Endothelial cell of umbilical vein (primary cell): ENCODE results near the gene DIAPH3. TPM values are rescaled to one million over a fixed set of nuclear protein-coding genes. Genes with fewer than 3 reads are reported as not detected.

Source experiments
- BruUV-seq: library from RNA; stranded (reverse); fragments of 400-500 nt; replicated peaks from 2 replicates; lab custom pipeline; 2021; lab: Mats Ljungman, UMichigan
- CTCF ChIA-PET: fragments of 300-600, 350-600 bp; sonication (Branson Sonifier 250); formaldehyde crosslinking; loops from one replicate; lab custom pipeline; 2021; ENCODE audit warnings: antibody characterized with exemption, inconsistent platforms; lab: Charles Lee
- POLR2A ChIA-PET: fragments of 300-600, 350-600 bp; sonication (Branson Sonifier 250); formaldehyde crosslinking; loops from one replicate; lab custom pipeline; 2021; ENCODE audit warnings: antibody characterized with exemption, inconsistent platforms; lab: Charles Lee
- DNase-seq: peaks from one replicate; pipeline ENCODE4 v3.0.0-alpha.2; 2011; ENCODE audit warnings: low read depth, low spot score
- FAIRE-seq: peaks from 2 replicates; lab custom pipeline; 2011; peaks lifted over from hg19 to GRCh38; lab: Jason Lieb, UNC
- H2AFZ ChIP-seq: 2 replicates; pipeline ENCODE4 v1.6.0; 2012; ENCODE audit warnings: low read depth, low read length, control low read depth, inconsistent platforms
- H3K27ac ChIP-seq: 2 replicates; pipeline ENCODE4 v1.5.1; 2011; ENCODE audit warnings: low read depth, mild to moderate bottlenecking, control low read depth, low read length, moderate library complexity; ENCODE audit not compliant: insufficient read depth
- H3K27me3 ChIP-seq, 2 experiments: 2 replicates each; pipeline versions ENCODE4 v1.6.0 to v1.6.1; 2011; ENCODE audit warnings: low read length in 2 of 2, mixed read lengths in 1 of 2; ENCODE audit not compliant: control insufficient read depth in 2 of 2, insufficient read depth in 2 of 2
- H3K36me3 ChIP-seq, 2 experiments: 2 replicates in 1 of 2; 3 replicates in 1 of 2; pipeline ENCODE4 v1.5.1; 2011; ENCODE audit warnings: low read length in 2 of 2, mild to moderate bottlenecking in 1 of 2, moderate library complexity in 1 of 2; ENCODE audit not compliant: control insufficient read depth in 2 of 2, insufficient read depth in 2 of 2; ENCODE audit errors: extremely low read depth in 1 of 2
- H3K4me1 ChIP-seq: 3 replicates; pipeline ENCODE4 v1.5.1; 2011; ENCODE audit warnings: mild to moderate bottlenecking, low read length; ENCODE audit not compliant: control insufficient read depth, insufficient read depth; ENCODE audit errors: extremely low read depth
- H3K4me2 ChIP-seq: 2 replicates; pipeline ENCODE4 v1.6.1; 2011; ENCODE audit warnings: low read length, control low read depth, mixed read lengths; ENCODE audit not compliant: insufficient read depth
- H3K4me3 ChIP-seq, 3 experiments: fragments of 200-600 bp in 1 of 3; sonication (generic), shearing (Covaris generic) in 1 of 3; replicated peaks in 1 of 3; 2 replicates each; pipeline ENCODE4 v1.5.1; 2011 to 2016; ENCODE audit warnings: control low read depth in 3 of 3, low read length in 3 of 3, mild to moderate bottlenecking in 2 of 3, inconsistent platforms in 1 of 3, low read depth in 1 of 3, moderate library complexity in 1 of 3; ENCODE audit not compliant: insufficient read depth in 1 of 3
- H3K79me2 ChIP-seq: 2 replicates; pipeline ENCODE4 v1.6.0; 2012; ENCODE audit warnings: low read length, inconsistent platforms; ENCODE audit not compliant: control insufficient read depth, insufficient read depth
- H3K9ac ChIP-seq: replicated peaks from 2 replicates; pipeline ENCODE3; 2011; ENCODE audit warnings: low read length, control low read depth; ENCODE audit not compliant: insufficient read depth; ENCODE audit errors: extremely low read depth
- H3K9me1 ChIP-seq: replicated peaks from 3 replicates; pipeline ENCODE4 v1.6.0; 2011; ENCODE audit warnings: mild to moderate bottlenecking, low read length; ENCODE audit not compliant: control insufficient read depth, insufficient read depth; ENCODE audit errors: extremely low read depth
- H3K9me3 ChIP-seq: replicated peaks from 2 replicates; pipeline ENCODE4 v1.5.1; 2012; ENCODE audit warnings: low read length, inconsistent platforms; ENCODE audit not compliant: control insufficient read depth, insufficient read depth
- H4K20me1 ChIP-seq: replicated peaks from 2 replicates; pipeline ENCODE3; 2011; ENCODE audit warnings: mild to moderate bottlenecking, low read length; ENCODE audit not compliant: control insufficient read depth, insufficient read depth; ENCODE audit errors: extremely low read depth
- CTCF ChIP-seq, 2 donors: IDR thresholded peaks; 1 replicate in 1 of 2; 2 replicates in 1 of 2; pipeline ENCODE4 v1.5.1; 2011; ENCODE audit warnings: low read length in 2 of 2, mild to moderate bottlenecking in 2 of 2, moderate library complexity in 2 of 2, control low read depth in 1 of 2, inconsistent platforms in 1 of 2, low read depth in 1 of 2; ENCODE audit not compliant: insufficient read depth in 1 of 2; ENCODE audit errors: extremely low read depth in 1 of 2
- EZH2 ChIP-seq: IDR thresholded peaks from 2 replicates; pipeline ENCODE4 v1.6.1; 2012; ENCODE audit warnings: borderline replicate concordance, low read depth, mild to moderate bottlenecking, moderate library complexity, low read length, inconsistent platforms; ENCODE audit not compliant: severe bottlenecking
- FOS ChIP-seq: IDR thresholded peaks from 2 replicates; pipeline ENCODE4 v1.6.1; 2011; ENCODE audit warnings: mild to moderate bottlenecking, low read length, moderate library complexity, borderline replicate concordance; ENCODE audit not compliant: insufficient read depth
- GATA2 ChIP-seq: IDR thresholded peaks from 2 replicates; pipeline ENCODE4 v1.7.0; 2011; ENCODE audit warnings: low read depth, mild to moderate bottlenecking, moderate library complexity, mixed read lengths, low read length; ENCODE audit not compliant: insufficient read length, insufficient read depth
- JUN ChIP-seq: IDR thresholded peaks from 2 replicates; pipeline ENCODE4 v1.6.1; 2011; ENCODE audit warnings: borderline replicate concordance, low read depth; ENCODE audit not compliant: insufficient read length, insufficient read depth
- MYC ChIP-seq: IDR thresholded peaks from one replicate; pipeline ENCODE4 v1.6.1; 2011; ENCODE audit warnings: mild to moderate bottlenecking, low read depth, low read length
- POLR2A ChIP-seq: IDR thresholded peaks from 2 replicates; pipeline ENCODE4 v1.6.1; 2012; ENCODE audit warnings: low read depth, mild to moderate bottlenecking, control low read depth, low read length
- POLR2AphosphoS5 ChIP-seq: IDR thresholded peaks from 2 replicates; pipeline ENCODE4 v1.6.1; 2012; ENCODE audit warnings: low read depth, mild to moderate bottlenecking, control low read depth, low read length, moderate library complexity; ENCODE audit not compliant: insufficient read depth
- dilution Hi-C: fragments of 300-500 bp; cut with MboI; formaldehyde crosslinking; loops from one replicate; pipeline ENCODE4 v1.15.0; 2019; ENCODE audit warnings: low sequenced_read_pairs; ENCODE audit not compliant: extremely low pct_ligation_motif_present
- intact Hi-C: fragments of 100-400 bp; cut with micrococcal nuclease; formaldehyde crosslinking; loops from one replicate; pipeline ENCODE4 v1.10.0; 2022
- polyA plus RNA-seq, 4 experiments: library from polyadenylated mRNA; depleted of rRNA in 3 of 4; stranded (reverse) in 3 of 4; unstranded in 1 of 4; fragments of >200 nt; gene quantifications; 2 replicates each; pipeline versions ENCODE4 v1.2.1 to v1.2.3, GENCODE V29; 2011 to 2012; ENCODE audit warnings: missing spikeins in 1 of 4
- total RNA-seq: library from RNA; stranded (reverse); gene quantifications from 2 replicates; pipeline ENCODE4 v1.2.3, GENCODE V29; 2021
- TF ChIP-seq, protein P1 (sequence below): IDR thresholded peaks from 2 replicates; pipeline ENCODE4 v1.6.1; 2011; ENCODE audit not compliant: insufficient read depth, insufficient read length

Gene DIAPH3
- total and polyA plus RNA-seq, 2 donors (not counting 3 experiments of a cell fraction or from before 2014, with no cell fraction given), result 9.9 to 44.0 TPM

GRCh38 chr13:60120617-60121336 lies 43.0 kb downstream of the DIAPH3 start:
- no TSS peak for BruUV-seq
- H3K27me3 ChIP-seq, result no peaks in the 10 kb centered on the region
- H3K27ac ChIP-seq, result no peak overlapping the region
- no peaks in the 10 kb centered on the region for H3K9me3 ChIP-seq
- no peaks in the 10 kb centered on the region for H3K9me1 ChIP-seq
- DNase-seq (no peak), FAIRE-seq (no peak)
- no peak overlapping the region for H2AFZ ChIP-seq
- H3K36me3 ChIP-seq, result no peaks in the 10 kb centered on the region
- POLR2A ChIA-PET, result no interaction called here
- intact Hi-C loops (no loop called here), dilution Hi-C loops (no loop called here)
- H3K4me2 ChIP-seq, result no peak overlapping the region
- no peak overlapping the region for H3K4me3 ChIP-seq
- CTCF ChIA-PET, result interaction anchor here (1.4 kb wide), 1 partner anchor 8 kb away, joined by 3 read pairs; no protein-coding TSS in a partner anchor
- no peak overlapping the region for H3K9ac ChIP-seq
- peaks cover 43% of the 10 kb centered on the region for H3K79me2 ChIP-seq
- TF ChIP-seq POLR2A, result no peak
- TF ChIP-seq EZH2, result no peak
- no peak for TF ChIP-seq MYC
- TF ChIP-seq POLR2AphosphoS5, result no peak
- TF ChIP-seq, protein P1, sequence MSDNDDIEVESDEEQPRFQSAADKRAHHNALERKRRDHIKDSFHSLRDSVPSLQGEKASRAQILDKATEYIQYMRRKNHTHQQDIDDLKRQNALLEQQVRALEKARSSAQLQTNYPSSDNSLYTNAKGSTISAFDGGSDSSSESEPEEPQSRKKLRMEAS, result no peak
- no peak for TF ChIP-seq CTCF (IDR thresholded peaks at IDR 0.05; ENCODE audit: extremely low read depth in 1 of 2, insufficient read depth in 1 of 2, low read depth in 1 of 2, low read length in 2 of 2)
- no peak for TF ChIP-seq JUN
- TF ChIP-seq GATA2, result no peak
- TF ChIP-seq FOS, result no peak
- no peaks in the 10 kb centered on the region for H3K4me1 ChIP-seq
- H4K20me1 ChIP-seq, result no peaks in the 10 kb centered on the region
